Naive thymus-derived CD8-positive, alpha-beta T cell (primary cell): ENCODE results near the gene ARMC7. TPM values are rescaled to one million over a fixed set of nuclear protein-coding genes. Genes with fewer than 3 reads are reported as not detected.
A peak's percentile ranks its signal among the peaks of the same experiment; 100 is the strongest.
"Not testable (repeated sequence)": the region's sequence is repeated elsewhere in the genome, so short reads cannot be mapped to it uniquely, and the experiment has no call there.

Experiments
- ATAC-seq, 2 donors: fragments of 150-1000 bp; cut with Tn5 transposase in 1 of 2; sonication (Bioruptor Pico), chemical (Tn5 transposase) in 1 of 2; 1 replicate in 1 of 2; 2 replicates in 1 of 2; pipeline ENCODE4 v1.10.0; 2021; ENCODE audit warnings: mild to moderate bottlenecking in 2 of 2, moderate library complexity in 2 of 2
- POLR2A ChIA-PET: fragments of 350-600 bp; sonication (Branson Sonifier 250); formaldehyde crosslinking; loops from one replicate; lab custom pipeline; 2021; ENCODE audit warnings: antibody characterized with exemption; lab: Charles Lee
- DNase-seq, 10 donors: peaks; one replicate each; pipeline versions ENCODE4 v3.0.0 to v3.0.0-alpha.2; 2020 to 2022
- H3K27ac Mint-ChIP-seq, 10 donors: one replicate each; pipeline ENCODE4 v1.8.0; 2020 to 2022; ENCODE audit warnings: mild to moderate bottlenecking in 10 of 10, mixed read lengths in 10 of 10, moderate library complexity in 4 of 10, inconsistent platforms in 1 of 10
- H3K27me3 Mint-ChIP-seq, 5 donors: one replicate each; pipeline ENCODE4 v1.8.0; 2021 to 2022; ENCODE audit warnings: mixed read lengths in 5 of 5
- H3K36me3 Mint-ChIP-seq, 3 donors: one replicate each; pipeline ENCODE4 v1.8.0; 2020 to 2022; ENCODE audit warnings: mixed read lengths in 3 of 3, mild to moderate bottlenecking in 2 of 3, inconsistent platforms in 1 of 3
- H3K4me1 Mint-ChIP-seq, 4 donors: one replicate each; pipeline ENCODE4 v1.8.0; 2021 to 2022; ENCODE audit warnings: mixed read lengths in 4 of 4
- H3K4me3 Mint-ChIP-seq, 10 donors: one replicate each; pipeline ENCODE4 v1.8.0; 2020 to 2022; ENCODE audit warnings: mild to moderate bottlenecking in 10 of 10, mixed read lengths in 10 of 10, moderate library complexity in 6 of 10, inconsistent platforms in 1 of 10
- H3K9me3 Mint-ChIP-seq, 9 donors: one replicate each; pipeline ENCODE4 v1.8.0; 2020 to 2022; ENCODE audit warnings: mixed read lengths in 9 of 9, mild to moderate bottlenecking in 3 of 9, inconsistent platforms in 1 of 9, moderate library complexity in 1 of 9
- polyA plus RNA-seq, 3 donors: library from polyadenylated mRNA; unstranded; fragments of 300-500 nt; fragmentation: Illumina TruSeq; gene quantifications; one replicate each; pipeline ENCODE4 v1.2.3, GENCODE V29; 2021
- total RNA-seq, 8 experiments: library from RNA in 2 of 8; stranded (reverse) in 2 of 8; gene quantifications; one replicate each; pipeline ENCODE4 v1.2.3 and lab custom pipeline; 2021 to 2026

ARMC7 gene
- total and polyA plus RNA-seq, 5 experiments from 2014 or later: 2.7 to 16.7 (median 3.3) TPM

DNA sequence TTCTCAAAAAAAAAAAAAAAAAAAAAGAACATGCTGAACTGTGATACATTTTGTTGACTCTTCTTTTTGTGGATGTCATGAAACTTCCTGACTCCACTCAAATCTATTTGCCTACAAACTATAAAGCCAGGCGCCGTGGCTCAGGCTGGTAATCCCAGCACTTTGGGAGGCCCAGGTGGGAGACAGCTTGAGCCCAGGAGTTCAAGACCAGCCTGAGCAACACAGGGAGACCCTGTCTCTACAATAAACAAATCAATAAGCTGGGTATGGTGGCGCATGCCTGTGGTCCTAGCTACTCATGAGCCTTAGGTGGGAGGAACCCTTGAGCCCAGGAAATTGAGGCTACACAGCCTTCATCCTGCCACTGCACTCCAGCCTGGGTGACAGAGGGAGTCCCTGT is 23.2 kb downstream of the ARMC7 start:
- POLR2A ChIA-PET: interaction anchor here (0.7 to 3.9 kb wide), 10 partner anchors 18 to 267 kb away, joined by 3 to 49 read pairs (median 6); partner anchors contain the start of genes JPT1 and SUMO2
- peaks cover 6 to 14% (median 11%) of the 10 kb centered on the region in 4 donors for H3K4me1 Mint-ChIP-seq
- no peaks in the 10 kb centered on the region for H3K9me3 Mint-ChIP-seq
- peaks cover 0 to 3% (median 0%) of the 10 kb centered on the region in 3 donors for H3K36me3 Mint-ChIP-seq
- no peak for DNase-seq
- H3K27ac Mint-ChIP-seq: peak overlapping the region in 4 of 10 donors; percentile 31 to 84 (median 52)
- ATAC-seq: no peak
- no peaks in the 10 kb centered on the region for H3K27me3 Mint-ChIP-seq
- peak overlapping the region in 7 of 10 donors; percentile 16 to 66 (median 32) for H3K4me3 Mint-ChIP-seq

DNA sequence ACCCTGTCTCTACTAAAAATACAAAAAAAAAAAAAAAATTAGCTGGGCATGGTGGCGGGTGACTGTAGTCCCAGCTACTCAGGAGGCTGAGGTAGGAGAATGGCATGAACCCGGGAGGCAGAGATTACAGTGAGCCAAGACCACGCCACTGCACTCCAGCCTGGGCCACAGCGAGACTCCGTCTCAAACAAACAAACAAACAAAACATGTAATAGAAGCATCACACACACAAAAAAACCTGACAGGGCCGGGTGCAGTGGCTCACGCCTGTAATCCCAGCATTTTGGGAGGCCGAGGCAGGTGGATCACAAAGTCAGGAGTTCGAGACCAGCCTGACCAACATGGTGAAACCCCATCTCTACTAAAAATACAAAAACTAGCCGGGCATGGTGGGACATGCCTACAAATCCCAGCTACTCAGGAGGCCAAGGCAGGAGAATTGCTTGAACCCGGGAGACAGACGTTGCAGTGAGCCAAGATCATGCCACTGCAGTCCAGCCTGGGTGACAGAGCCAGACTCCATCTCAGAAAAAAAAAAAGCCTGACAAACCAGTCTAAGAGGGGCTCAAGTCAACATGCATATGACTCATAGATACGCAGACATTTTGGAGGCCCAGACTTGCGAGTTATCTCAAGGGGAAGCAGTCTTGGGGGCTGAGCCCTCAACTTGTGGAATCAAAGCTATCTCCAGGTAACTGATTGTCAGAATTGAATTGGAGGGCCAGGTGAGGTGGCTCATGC is 24.0 kb downstream of the ARMC7 start:
- not testable (repeated sequence) for H3K36me3 Mint-ChIP-seq, ATAC-seq, DNase-seq, H3K27me3 Mint-ChIP-seq, H3K9me3 Mint-ChIP-seq
- peak overlapping the region in 4 of 10 donors; percentile 17 to 86 (median 46) for H3K27ac Mint-ChIP-seq
- POLR2A ChIA-PET: interaction anchor here (0.6 to 3.9 kb wide), 2 partner anchors 11 to 19 kb away, joined by 5 to 49 read pairs; no protein-coding TSS in a partner anchor
- peaks cover 6 to 14% (median 11%) of the 10 kb centered on the region in 4 donors for H3K4me1 Mint-ChIP-seq
- peak overlapping the region in 3 of 10 donors; percentile 7 to 10 (median 7) for H3K4me3 Mint-ChIP-seq

DNA sequence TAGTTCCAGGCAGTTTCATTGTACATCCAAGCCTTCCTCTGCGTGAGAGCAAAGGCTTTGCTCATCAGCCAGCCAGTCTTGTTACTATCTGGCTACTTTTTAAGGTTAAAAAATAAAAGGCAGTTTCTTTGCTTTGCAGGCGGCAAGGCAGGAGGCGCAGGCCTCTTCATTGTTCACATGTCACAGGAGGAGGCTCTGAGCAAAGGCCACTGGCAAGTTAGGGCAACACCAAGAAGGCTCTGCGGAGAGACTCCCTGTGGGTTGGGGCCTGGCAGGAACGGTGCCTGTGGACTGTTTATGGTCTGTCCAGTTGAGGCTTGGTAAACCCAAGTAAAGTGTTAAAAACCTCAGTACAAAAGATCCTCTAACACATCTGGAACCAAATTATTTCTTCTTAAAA is 25.7 kb downstream of the ARMC7 start:
- no peak overlapping the region for H3K4me3 Mint-ChIP-seq
- H3K36me3 Mint-ChIP-seq: peaks cover 0 to 2% (median 0%) of the 10 kb centered on the region in 3 donors
- ATAC-seq (no peak), DNase-seq (no peak)
- peak overlapping the region in 3 of 10 donors; percentile 23 to 61 (median 33) for H3K27ac Mint-ChIP-seq
- no peaks in the 10 kb centered on the region for H3K9me3 Mint-ChIP-seq
- H3K27me3 Mint-ChIP-seq: no peaks in the 10 kb centered on the region
- POLR2A ChIA-PET: interaction anchor here (0.7 to 1.8 kb wide), 2 partner anchors 19 to 490 kb away, joined by 3 to 4 read pairs; partner anchors contain the start of gene JPT1
- H3K4me1 Mint-ChIP-seq: peaks cover 4 to 14% (median 8%) of the 10 kb centered on the region in 4 donors

DNA sequence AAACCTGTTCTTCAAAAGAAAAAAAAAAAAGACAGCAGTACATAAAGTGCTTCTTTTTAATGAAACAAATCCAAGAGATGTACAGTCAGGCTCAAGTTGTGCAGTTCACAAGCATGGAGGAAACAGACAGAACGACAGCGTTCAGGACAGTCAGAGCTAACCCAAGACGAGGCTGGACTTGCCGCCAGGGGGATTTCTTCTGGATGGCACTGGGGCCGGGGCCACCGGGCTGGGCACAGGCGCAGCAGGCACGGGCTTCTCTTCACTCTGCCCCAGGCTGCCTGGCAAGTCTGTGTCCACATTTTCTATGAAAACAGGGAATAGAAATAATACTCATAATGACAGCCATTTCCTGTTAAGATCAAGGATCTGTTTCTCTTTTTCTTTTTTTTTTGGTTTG is 26.2 kb downstream of the ARMC7 start:
- peak overlapping the region in 4 of 10 donors; percentile 9 to 23 (median 16) for H3K27ac Mint-ChIP-seq

GRCh38 chr17:75137762-75138161 is 28.0 kb downstream of the ARMC7 start:
- H3K4me3 Mint-ChIP-seq, H3K9me3 Mint-ChIP-seq, H3K27me3 Mint-ChIP-seq, DNase-seq, H3K36me3 Mint-ChIP-seq, ATAC-seq, H3K27ac Mint-ChIP-seq: not testable (repeated sequence)
- peaks cover 2 to 24% (median 13%) of the 10 kb centered on the region in 4 donors for H3K4me1 Mint-ChIP-seq
- POLR2A ChIA-PET: interaction anchor here (0.6 kb wide), 2 partner anchors 15 to 312 kb away, joined by 5 to 7 read pairs; no protein-coding TSS in a partner anchor

More for the DNA sequence above, 26.2 kb downstream of the ARMC7 start:
- H3K4me3 Mint-ChIP-seq: no peak overlapping the region
- H3K36me3 Mint-ChIP-seq: no peaks in the 10 kb centered on the region
- DNase-seq: no peak
- H3K27me3 Mint-ChIP-seq: no peaks in the 10 kb centered on the region
- POLR2A ChIA-PET: interaction anchor here (0.7 to 1.8 kb wide), 3 partner anchors 14 to 489 kb away, joined by 3 to 4 read pairs (median 3); partner anchors contain the start of gene JPT1
- peaks cover 0 to 15% (median 8%) of the 10 kb centered on the region in 4 donors for H3K4me1 Mint-ChIP-seq
- ATAC-seq: no peak
- no peaks in the 10 kb centered on the region for H3K9me3 Mint-ChIP-seq

- Mint-ChIP-seq H3K27ac (peak overlapping the region in 1 of 10 donors; percentile 15), H3K36me3 (peaks cover 0 to 4% (median 0%) of the 10 kb centered on the region in 3 donors)
Observed at GRCh38 chr17:75138519-75138918, 28.8 kb downstream of the ARMC7 start.

DNA sequence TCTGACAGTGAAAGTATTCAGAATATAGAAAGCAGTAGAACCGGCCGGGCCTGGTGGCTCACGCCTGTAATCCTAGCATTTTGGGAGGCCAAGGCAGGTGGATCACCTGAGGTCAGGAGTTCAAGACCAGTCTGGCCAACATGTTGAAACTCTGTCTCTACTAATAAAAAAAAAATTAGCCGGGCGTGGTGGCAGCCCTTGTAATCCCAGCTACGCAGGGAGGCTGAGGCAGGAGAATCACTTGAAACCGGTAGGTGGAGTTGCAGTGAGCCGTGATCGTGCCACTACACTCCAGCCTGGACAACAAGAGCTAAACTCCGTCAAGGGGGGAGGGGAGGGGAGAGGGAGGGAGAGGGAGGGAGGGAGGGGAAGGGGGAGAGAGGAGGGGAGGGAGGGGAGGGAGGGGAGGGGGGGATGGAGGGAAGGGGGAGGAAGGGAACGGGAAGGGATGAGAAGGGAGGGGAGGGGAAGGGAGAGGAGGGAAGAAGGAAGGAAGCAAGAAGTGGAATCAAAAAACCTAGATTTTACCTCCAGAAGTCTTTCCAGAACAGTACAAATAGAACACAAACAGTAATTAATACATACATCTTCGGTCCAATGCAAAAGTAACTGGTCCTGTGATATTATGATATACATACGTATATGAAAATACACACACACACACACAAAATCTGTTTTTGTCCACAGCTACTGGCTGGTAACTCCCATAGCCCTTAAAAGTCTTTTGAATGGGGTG is 32.6 kb downstream of the ARMC7 start:
- Mint-ChIP-seq H3K27ac (no peak overlapping the region), H3K27me3 (no peaks in the 10 kb centered on the region), H3K9me3 (no peaks in the 10 kb centered on the region), H3K4me1 (peaks cover 2 to 27% (median 13%) of the 10 kb centered on the region in 4 donors), H3K4me3 (no peak overlapping the region), H3K36me3 (peaks cover 0 to 40% (median 10%) of the 10 kb centered on the region in 3 donors)
- ATAC-seq: no peak
- POLR2A ChIA-PET: interaction anchor here (1.1 kb wide), 1 partner anchor 15 kb away, joined by 3 read pairs; no protein-coding TSS in a partner anchor
- no peak for DNase-seq

More at GRCh38 chr17:75138519-75138918, 28.8 kb downstream of the ARMC7 start:
- H3K27me3 Mint-ChIP-seq: no peaks in the 10 kb centered on the region
- no peaks in the 10 kb centered on the region for H3K9me3 Mint-ChIP-seq
- no peak overlapping the region for H3K4me3 Mint-ChIP-seq
- no peak for DNase-seq
- POLR2A ChIA-PET: interaction anchor here (0.6 to 1.3 kb wide), 3 partner anchors 8 to 311 kb away, joined by 3 to 5 read pairs (median 3); no protein-coding TSS in a partner anchor
- peaks cover 2 to 24% (median 13%) of the 10 kb centered on the region in 4 donors for H3K4me1 Mint-ChIP-seq
- no peak for ATAC-seq

GRCh38 chr17:75144816-75145512 is 35.2 kb downstream of the ARMC7 start:
- DNase-seq (no peak), ATAC-seq (no peak)
- H3K27ac Mint-ChIP-seq: no peak overlapping the region
- POLR2A ChIA-PET: no interaction called here
- H3K36me3 Mint-ChIP-seq: peaks cover 0 to 53% (median 14%) of the 10 kb centered on the region in 3 donors
- H3K27me3 Mint-ChIP-seq: no peaks in the 10 kb centered on the region
- no peak overlapping the region for H3K4me3 Mint-ChIP-seq
- H3K9me3 Mint-ChIP-seq: no peaks in the 10 kb centered on the region
- H3K4me1 Mint-ChIP-seq: peaks cover 7 to 39% (median 18%) of the 10 kb centered on the region in 4 donors

DNA sequence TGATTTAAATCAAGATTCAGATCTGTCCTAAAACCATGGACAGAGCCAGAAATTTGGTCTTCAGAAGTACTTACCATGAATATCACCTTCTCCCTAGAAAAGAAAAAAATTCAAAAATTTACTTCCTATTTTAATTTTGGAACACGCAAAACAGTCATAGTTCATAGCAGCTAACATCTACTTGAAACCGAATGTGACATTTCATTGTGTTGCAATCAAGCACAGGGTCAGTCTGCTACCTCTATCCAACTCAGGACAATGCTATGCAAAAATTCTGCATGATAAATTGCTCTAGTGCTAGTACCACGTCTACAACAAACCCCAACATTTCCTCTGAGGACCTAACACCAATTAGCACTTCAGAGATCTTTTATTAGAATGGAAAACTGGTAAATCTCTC is 36.8 kb downstream of the ARMC7 start:
- POLR2A ChIA-PET: no interaction called here
- no peaks in the 10 kb centered on the region for H3K27me3 Mint-ChIP-seq
- no peaks in the 10 kb centered on the region for H3K9me3 Mint-ChIP-seq
- peaks cover 0 to 52% (median 14%) of the 10 kb centered on the region in 3 donors for H3K36me3 Mint-ChIP-seq
- no peak for DNase-seq
- H3K4me1 Mint-ChIP-seq: peaks cover 5 to 25% (median 8%) of the 10 kb centered on the region in 4 donors
- peak overlapping the region in 3 of 10 donors; percentile 17 to 49 (median 42) for H3K27ac Mint-ChIP-seq
- H3K4me3 Mint-ChIP-seq: no peak overlapping the region
- no peak for ATAC-seq

- DNase-seq: no peak
- no peak for ATAC-seq
- Mint-ChIP-seq H3K27me3 (no peaks in the 10 kb centered on the region), H3K36me3 (peaks cover 0 to 52% (median 14%) of the 10 kb centered on the region in 3 donors), H3K4me3 (no peak overlapping the region), H3K27ac (peak overlapping the region in 4 of 10 donors; percentile 5 to 41 (median 32)), H3K9me3 (no peaks in the 10 kb centered on the region), H3K4me1 (peaks cover 10 to 32% (median 17%) of the 10 kb centered on the region in 4 donors)
- POLR2A ChIA-PET: interaction anchor here (0.9 to 1.0 kb wide), 2 partner anchors 24 to 37 kb away, joined by 4 to 7 read pairs; no protein-coding TSS in a partner anchor
Observed at GRCh38 chr17:75147878-75148546, 38.2 kb downstream of the ARMC7 start.

- peaks cover 0 to 2% (median 0%) of the 10 kb centered on the region in 5 donors for H3K27me3 Mint-ChIP-seq
- peak overlapping the region in 5 of 10 donors; percentile 90 to 93 (median 92) for H3K4me3 Mint-ChIP-seq
- H3K27ac Mint-ChIP-seq: peak overlapping the region in 2 of 10 donors; percentile 66 to 93
- ATAC-seq (no peak), DNase-seq (no peak)
- POLR2A ChIA-PET: interaction anchor here (0.7 to 1.1 kb wide), 2 partner anchors 20 to 394 kb away, joined by 3 to 4 read pairs; no protein-coding TSS in a partner anchor
- no peaks in the 10 kb centered on the region for H3K9me3 Mint-ChIP-seq
- H3K36me3 Mint-ChIP-seq: peaks cover 0 to 18% (median 9%) of the 10 kb centered on the region in 3 donors
- peaks cover 15 to 49% (median 34%) of the 10 kb centered on the region in 4 donors for H3K4me1 Mint-ChIP-seq
Observed at GRCh38 chr17:75151930-75152329, 42.2 kb downstream of the ARMC7 start.
